GM23338 (cell line): Measurements from ENCODE around the gene MEGF10. TPM values are rescaled to one million over a fixed set of nuclear protein-coding genes. Genes with fewer than 3 reads are reported as not detected.

Source experiments
- ATAC-seq: fragments of 200-7000 bp; cut with Tn5 transposase; 3 replicates; pipeline ENCODE4 v1.9.1; 2020
- DNase-seq: peaks from one replicate; pipeline ENCODE4 v3.0.0-alpha.2; 2015; ENCODE audit warnings: low spot score
- H2AFZ ChIP-seq: fragments of 200-600 bp; sonication (generic); 2 replicates; pipeline ENCODE4 v1.8.0; 2016; ENCODE audit warnings: antibody characterized with exemption, mild to moderate bottlenecking, moderate library complexity
- H3F3A ChIP-seq: fragments of 200-600 bp; sonication (generic); replicated peaks from 2 replicates; pipeline ENCODE4 v1.8.0; 2017; ENCODE audit warnings: antibody characterized with exemption, mixed run types, low read depth
- H3K27ac ChIP-seq: fragments of 200-600 bp; sonication (generic); 2 replicates; pipeline ENCODE4 v1.6.1; 2016; ENCODE audit warnings: low read depth
- H3K27me3 ChIP-seq: fragments of 200-600 bp; sonication (generic); 2 replicates; pipeline ENCODE4 v1.8.0; 2016; ENCODE audit warnings: mild to moderate bottlenecking, mixed run types, moderate library complexity; ENCODE audit not compliant: insufficient read depth
- H3K36me3 ChIP-seq: fragments of 200-600 bp; sonication (generic); 2 replicates; pipeline ENCODE4 v1.8.0; 2016; ENCODE audit warnings: mild to moderate bottlenecking; ENCODE audit not compliant: insufficient read depth
- H3K4me1 ChIP-seq: fragments of 200-600 bp; sonication (generic); 2 replicates; pipeline ENCODE4 v1.8.0; 2016; ENCODE audit warnings: mild to moderate bottlenecking, moderate library complexity; ENCODE audit not compliant: insufficient read depth
- H3K4me2 ChIP-seq: fragments of 200-600 bp; sonication (generic); 2 replicates; pipeline ENCODE4 v1.7.1; 2017; ENCODE audit warnings: mixed run types
- H3K4me3 ChIP-seq: fragments of 200-600 bp; sonication (generic); 2 replicates; pipeline ENCODE4 v1.6.1; 2016; ENCODE audit warnings: mixed run types
- H3K79me2 ChIP-seq: fragments of 200-600 bp; sonication (generic); replicated peaks from 2 replicates; pipeline ENCODE4 v1.8.0; 2017; ENCODE audit warnings: mild to moderate bottlenecking; ENCODE audit not compliant: insufficient read depth
- H3K9me2 ChIP-seq: fragments of 200-600 bp; sonication (generic); 2 replicates; pipeline ENCODE4 v1.8.0; 2017; ENCODE audit not compliant: insufficient read depth
- H4K20me1 ChIP-seq: fragments of 200-600 bp; sonication (generic); replicated peaks from 2 replicates; pipeline ENCODE4 v1.8.0; 2017; ENCODE audit warnings: mild to moderate bottlenecking; ENCODE audit not compliant: insufficient read depth
- H3K27ac Mint-ChIP-seq: 2 replicates; pipeline ENCODE4 v1.8.0; 2020; ENCODE audit warnings: inconsistent platforms, mild to moderate bottlenecking, moderate library complexity, mixed read lengths
- H3K27me3 Mint-ChIP-seq: 3 replicates; pipeline ENCODE4 v1.8.0; 2022; ENCODE audit warnings: low read depth, mild to moderate bottlenecking, moderate library complexity, mixed read lengths, inconsistent platforms; ENCODE audit not compliant: insufficient read depth, poor library complexity
- H3K36me3 Mint-ChIP-seq: 3 replicates; pipeline ENCODE4 v1.8.0; 2021; ENCODE audit warnings: low read depth, mild to moderate bottlenecking, inconsistent platforms, moderate library complexity, mixed read lengths
- H3K4me1 Mint-ChIP-seq: 3 replicates; pipeline ENCODE4 v1.8.0; 2020; ENCODE audit warnings: mild to moderate bottlenecking, inconsistent platforms, mixed read lengths
- H3K4me3 Mint-ChIP-seq: 3 replicates; pipeline ENCODE4 v1.8.0; 2021; ENCODE audit warnings: moderate library complexity, mild to moderate bottlenecking, inconsistent platforms, mixed read lengths
- H3K9me3 Mint-ChIP-seq: 3 replicates; pipeline ENCODE4 v1.8.0; 2020; ENCODE audit warnings: moderate library complexity, mild to moderate bottlenecking, inconsistent platforms, mixed read lengths
- CREB1 ChIP-seq: fragments of 250-450 bp; sonication (Bioruptor Pico); IDR thresholded peaks from 2 replicates; pipeline ENCODE4 v1.5.0; 2020; ENCODE audit warnings: low read depth, mild to moderate bottlenecking, moderate library complexity
- EZH2 ChIP-seq: fragments of 200-600 bp; sonication (generic); IDR thresholded peaks from one replicate; pipeline ENCODE4 v1.8.0; 2017; ENCODE audit warnings: antibody characterized with exemption, mild to moderate bottlenecking, low read depth; ENCODE audit not compliant: unreplicated experiment
- EZH2phosphoT487 ChIP-seq: fragments of 200-600 bp; sonication (generic); IDR thresholded peaks from one replicate; pipeline ENCODE4 v1.8.1; 2018; ENCODE audit warnings: antibody characterized with exemption; ENCODE audit not compliant: unreplicated experiment
- JUNB ChIP-seq: IDR thresholded peaks from one replicate; pipeline ENCODE4 v1.6.1; 2016; ENCODE audit warnings: antibody characterized with exemption; ENCODE audit not compliant: unreplicated experiment
- NANOG ChIP-seq: IDR thresholded peaks from 2 replicates; pipeline ENCODE4 v1.6.1; 2016; ENCODE audit warnings: antibody characterized with exemption, borderline replicate concordance
- POLR2AphosphoS5 ChIP-seq: IDR thresholded peaks from 2 replicates; pipeline ENCODE4 v1.6.1; 2016; ENCODE audit warnings: antibody characterized with exemption, low read depth
- STAT1 ChIP-seq: IDR thresholded peaks from one replicate; pipeline ENCODE4 v1.6.1; 2016; ENCODE audit warnings: antibody characterized with exemption; ENCODE audit not compliant: unreplicated experiment
- ZNF114 ChIP-seq: fragments of 250-450 bp; sonication (Bioruptor Pico); IDR thresholded peaks from 2 replicates; pipeline ENCODE4 v1.5.0; 2020; ENCODE audit warnings: mild to moderate bottlenecking, moderate library complexity
- ZNF331 ChIP-seq: fragments of 250-450 bp; sonication (Bioruptor Pico); IDR thresholded peaks from 2 replicates; pipeline ENCODE4 v1.5.0; 2020; ENCODE audit warnings: low read depth, mild to moderate bottlenecking, moderate library complexity
- polyA plus RNA-seq: library from polyadenylated mRNA; unstranded; fragments of >200 nt; fragmentation: Nextera tagmentation; extraction: Ambion mirVana; gene quantifications from 2 replicates; pipeline ENCODE4 v1.2.1, GENCODE V29; 2016
- total RNA-seq: library from RNA; depleted of rRNA; stranded (reverse); fragments of >200 nt; shearing (Covaris generic); gene quantifications from 2 replicates; pipeline ENCODE4 v1.2.3, GENCODE V29; 2014
- TF ChIP-seq, protein P1 (sequence below): fragments of 250-450 bp; sonication (Bioruptor Pico); IDR thresholded peaks from 2 replicates; pipeline ENCODE4 v1.5.0; 2020; ENCODE audit warnings: mild to moderate bottlenecking, moderate library complexity
- TF ChIP-seq, protein P2 (sequence below): IDR thresholded peaks from 2 replicates; pipeline ENCODE4 v1.6.1; 2016; ENCODE audit warnings: antibody characterized with exemption
- TF ChIP-seq, protein P3 (sequence below), 2 experiments: fragments of 200-600 bp in 1 of 2; sonication (generic) in 1 of 2; conservative IDR thresholded peaks; 2 replicates each; pipeline versions ENCODE4 v1.5.1 to v1.6.1; 2016 to 2017; ENCODE audit warnings: antibody characterized with exemption in 2 of 2, low read depth in 2 of 2, mild to moderate bottlenecking in 2 of 2, moderate library complexity in 1 of 2
- TF ChIP-seq, protein P4 (sequence below): IDR thresholded peaks from one replicate; pipeline ENCODE4 v1.6.1; 2018; ENCODE audit warnings: antibody characterized with exemption; ENCODE audit not compliant: unreplicated experiment

MEGF10 gene
- total and polyA plus RNA-seq, 2 experiments from 2014 or later, result 4.5 to 28.3 TPM

DNA sequence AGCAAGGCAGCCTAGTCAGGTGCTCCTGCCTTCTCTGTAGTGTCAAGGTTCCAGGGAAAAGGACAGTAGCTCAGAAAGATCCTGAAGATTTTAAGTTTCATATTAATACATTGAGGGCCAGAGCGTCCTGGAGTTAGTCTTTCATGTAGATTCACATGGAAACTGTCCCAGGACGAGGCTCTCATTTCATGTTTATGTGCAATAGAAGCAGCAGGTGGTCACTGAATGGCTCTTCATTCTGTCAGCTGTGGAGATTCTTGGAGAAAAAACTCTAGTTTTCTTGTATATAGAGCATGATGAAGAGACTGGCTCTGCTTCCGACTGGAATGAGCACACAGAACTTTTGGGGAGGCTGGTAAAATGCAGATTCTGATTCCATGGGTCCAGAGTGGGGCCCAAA lies 54.3 kb downstream of the MEGF10 start:
- no peak for DNase-seq

More for the DNA sequence above, 54.3 kb downstream of the MEGF10 start:
- peaks cover 4% of the 10 kb centered on the region; the same call in 1 of the 2 replicates for H3K36me3 ChIP-seq
- H3K9me2 ChIP-seq, result no peaks in the 10 kb centered on the region
- no peak overlapping the region for H3K4me3 ChIP-seq
- no peaks in the 10 kb centered on the region for H3K79me2 ChIP-seq
- TF ChIP-seq, protein P1, sequence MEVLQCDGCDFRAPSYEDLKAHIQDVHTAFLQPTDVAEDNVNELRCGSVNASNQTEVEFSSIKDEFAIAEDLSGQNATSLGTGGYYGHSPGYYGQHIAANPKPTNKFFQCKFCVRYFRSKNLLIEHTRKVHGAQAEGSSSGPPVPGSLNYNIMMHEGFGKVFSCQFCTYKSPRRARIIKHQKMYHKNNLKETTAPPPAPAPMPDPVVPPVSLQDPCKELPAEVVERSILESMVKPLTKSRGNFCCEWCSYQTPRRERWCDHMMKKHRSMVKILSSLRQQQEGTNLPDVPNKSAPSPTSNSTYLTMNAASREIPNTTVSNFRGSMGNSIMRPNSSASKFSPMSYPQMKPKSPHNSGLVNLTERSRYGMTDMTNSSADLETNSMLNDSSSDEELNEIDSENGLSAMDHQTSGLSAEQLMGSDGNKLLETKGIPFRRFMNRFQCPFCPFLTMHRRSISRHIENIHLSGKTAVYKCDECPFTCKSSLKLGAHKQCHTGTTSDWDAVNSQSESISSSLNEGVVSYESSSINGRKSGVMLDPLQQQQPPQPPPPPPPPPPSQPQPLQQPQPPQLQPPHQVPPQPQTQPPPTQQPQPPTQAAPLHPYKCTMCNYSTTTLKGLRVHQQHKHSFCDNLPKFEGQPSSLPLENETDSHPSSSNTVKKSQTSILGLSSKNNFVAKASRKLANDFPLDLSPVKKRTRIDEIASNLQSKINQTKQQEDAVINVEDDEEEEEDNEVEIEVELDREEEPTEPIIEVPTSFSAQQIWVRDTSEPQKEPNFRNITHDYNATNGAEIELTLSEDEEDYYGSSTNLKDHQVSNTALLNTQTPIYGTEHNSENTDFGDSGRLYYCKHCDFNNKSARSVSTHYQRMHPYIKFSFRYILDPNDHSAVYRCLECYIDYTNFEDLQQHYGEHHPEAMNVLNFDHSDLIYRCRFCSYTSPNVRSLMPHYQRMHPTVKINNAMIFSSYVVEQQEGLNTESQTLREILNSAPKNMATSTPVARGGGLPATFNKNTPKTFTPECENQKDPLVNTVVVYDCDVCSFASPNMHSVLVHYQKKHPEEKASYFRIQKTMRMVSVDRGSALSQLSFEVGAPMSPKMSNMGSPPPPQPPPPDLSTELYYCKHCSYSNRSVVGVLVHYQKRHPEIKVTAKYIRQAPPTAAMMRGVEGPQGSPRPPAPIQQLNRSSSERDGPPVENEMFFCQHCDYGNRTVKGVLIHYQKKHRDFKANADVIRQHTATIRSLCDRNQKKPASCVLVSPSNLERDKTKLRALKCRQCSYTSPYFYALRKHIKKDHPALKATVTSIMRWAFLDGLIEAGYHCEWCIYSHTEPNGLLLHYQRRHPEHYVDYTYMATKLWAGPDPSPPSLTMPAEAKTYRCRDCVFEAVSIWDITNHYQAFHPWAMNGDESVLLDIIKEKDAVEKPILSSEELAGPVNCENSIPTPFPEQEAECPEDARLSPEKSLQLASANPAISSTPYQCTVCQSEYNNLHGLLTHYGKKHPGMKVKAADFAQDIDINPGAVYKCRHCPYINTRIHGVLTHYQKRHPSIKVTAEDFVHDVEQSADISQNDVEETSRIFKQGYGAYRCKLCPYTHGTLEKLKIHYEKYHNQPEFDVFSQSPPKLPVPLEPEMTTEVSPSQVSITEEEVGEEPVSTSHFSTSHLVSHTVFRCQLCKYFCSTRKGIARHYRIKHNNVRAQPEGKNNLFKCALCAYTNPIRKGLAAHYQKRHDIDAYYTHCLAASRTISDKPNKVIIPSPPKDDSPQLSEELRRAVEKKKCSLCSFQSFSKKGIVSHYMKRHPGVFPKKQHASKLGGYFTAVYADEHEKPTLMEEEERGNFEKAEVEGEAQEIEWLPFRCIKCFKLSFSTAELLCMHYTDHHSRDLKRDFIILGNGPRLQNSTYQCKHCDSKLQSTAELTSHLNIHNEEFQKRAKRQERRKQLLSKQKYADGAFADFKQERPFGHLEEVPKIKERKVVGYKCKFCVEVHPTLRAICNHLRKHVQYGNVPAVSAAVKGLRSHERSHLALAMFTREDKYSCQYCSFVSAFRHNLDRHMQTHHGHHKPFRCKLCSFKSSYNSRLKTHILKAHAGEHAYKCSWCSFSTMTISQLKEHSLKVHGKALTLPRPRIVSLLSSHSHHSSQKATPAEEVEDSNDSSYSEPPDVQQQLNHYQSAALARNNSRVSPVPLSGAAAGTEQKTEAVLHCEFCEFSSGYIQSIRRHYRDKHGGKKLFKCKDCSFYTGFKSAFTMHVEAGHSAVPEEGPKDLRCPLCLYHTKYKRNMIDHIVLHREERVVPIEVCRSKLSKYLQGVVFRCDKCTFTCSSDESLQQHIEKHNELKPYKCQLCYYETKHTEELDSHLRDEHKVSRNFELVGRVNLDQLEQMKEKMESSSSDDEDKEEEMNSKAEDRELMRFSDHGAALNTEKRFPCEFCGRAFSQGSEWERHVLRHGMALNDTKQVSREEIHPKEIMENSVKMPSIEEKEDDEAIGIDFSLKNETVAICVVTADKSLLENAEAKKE, result no peak
- TF ChIP-seq ZNF114 (CRISPR knock-in tag), result no peak
- no peak for TF ChIP-seq STAT1
- no peak for TF ChIP-seq EZH2
- no peak for TF ChIP-seq EZH2phosphoT487
- no peak for TF ChIP-seq CREB1 (CRISPR knock-in tag)
- TF ChIP-seq, protein P2, sequence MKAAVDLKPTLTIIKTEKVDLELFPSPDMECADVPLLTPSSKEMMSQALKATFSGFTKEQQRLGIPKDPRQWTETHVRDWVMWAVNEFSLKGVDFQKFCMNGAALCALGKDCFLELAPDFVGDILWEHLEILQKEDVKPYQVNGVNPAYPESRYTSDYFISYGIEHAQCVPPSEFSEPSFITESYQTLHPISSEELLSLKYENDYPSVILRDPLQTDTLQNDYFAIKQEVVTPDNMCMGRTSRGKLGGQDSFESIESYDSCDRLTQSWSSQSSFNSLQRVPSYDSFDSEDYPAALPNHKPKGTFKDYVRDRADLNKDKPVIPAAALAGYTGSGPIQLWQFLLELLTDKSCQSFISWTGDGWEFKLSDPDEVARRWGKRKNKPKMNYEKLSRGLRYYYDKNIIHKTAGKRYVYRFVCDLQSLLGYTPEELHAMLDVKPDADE, result no peak
- no peak for TF ChIP-seq NANOG
- no peak for TF ChIP-seq POLR2AphosphoS5
- TF ChIP-seq JUNB, result no peak
- no peak for TF ChIP-seq ZNF331 (CRISPR knock-in tag)
- TF ChIP-seq, protein P3, sequence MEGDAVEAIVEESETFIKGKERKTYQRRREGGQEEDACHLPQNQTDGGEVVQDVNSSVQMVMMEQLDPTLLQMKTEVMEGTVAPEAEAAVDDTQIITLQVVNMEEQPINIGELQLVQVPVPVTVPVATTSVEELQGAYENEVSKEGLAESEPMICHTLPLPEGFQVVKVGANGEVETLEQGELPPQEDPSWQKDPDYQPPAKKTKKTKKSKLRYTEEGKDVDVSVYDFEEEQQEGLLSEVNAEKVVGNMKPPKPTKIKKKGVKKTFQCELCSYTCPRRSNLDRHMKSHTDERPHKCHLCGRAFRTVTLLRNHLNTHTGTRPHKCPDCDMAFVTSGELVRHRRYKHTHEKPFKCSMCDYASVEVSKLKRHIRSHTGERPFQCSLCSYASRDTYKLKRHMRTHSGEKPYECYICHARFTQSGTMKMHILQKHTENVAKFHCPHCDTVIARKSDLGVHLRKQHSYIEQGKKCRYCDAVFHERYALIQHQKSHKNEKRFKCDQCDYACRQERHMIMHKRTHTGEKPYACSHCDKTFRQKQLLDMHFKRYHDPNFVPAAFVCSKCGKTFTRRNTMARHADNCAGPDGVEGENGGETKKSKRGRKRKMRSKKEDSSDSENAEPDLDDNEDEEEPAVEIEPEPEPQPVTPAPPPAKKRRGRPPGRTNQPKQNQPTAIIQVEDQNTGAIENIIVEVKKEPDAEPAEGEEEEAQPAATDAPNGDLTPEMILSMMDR (conservative IDR thresholded peaks at IDR 0.05; ENCODE audit: low read depth in 2 of 2), result no peak
- TF ChIP-seq, protein P4, sequence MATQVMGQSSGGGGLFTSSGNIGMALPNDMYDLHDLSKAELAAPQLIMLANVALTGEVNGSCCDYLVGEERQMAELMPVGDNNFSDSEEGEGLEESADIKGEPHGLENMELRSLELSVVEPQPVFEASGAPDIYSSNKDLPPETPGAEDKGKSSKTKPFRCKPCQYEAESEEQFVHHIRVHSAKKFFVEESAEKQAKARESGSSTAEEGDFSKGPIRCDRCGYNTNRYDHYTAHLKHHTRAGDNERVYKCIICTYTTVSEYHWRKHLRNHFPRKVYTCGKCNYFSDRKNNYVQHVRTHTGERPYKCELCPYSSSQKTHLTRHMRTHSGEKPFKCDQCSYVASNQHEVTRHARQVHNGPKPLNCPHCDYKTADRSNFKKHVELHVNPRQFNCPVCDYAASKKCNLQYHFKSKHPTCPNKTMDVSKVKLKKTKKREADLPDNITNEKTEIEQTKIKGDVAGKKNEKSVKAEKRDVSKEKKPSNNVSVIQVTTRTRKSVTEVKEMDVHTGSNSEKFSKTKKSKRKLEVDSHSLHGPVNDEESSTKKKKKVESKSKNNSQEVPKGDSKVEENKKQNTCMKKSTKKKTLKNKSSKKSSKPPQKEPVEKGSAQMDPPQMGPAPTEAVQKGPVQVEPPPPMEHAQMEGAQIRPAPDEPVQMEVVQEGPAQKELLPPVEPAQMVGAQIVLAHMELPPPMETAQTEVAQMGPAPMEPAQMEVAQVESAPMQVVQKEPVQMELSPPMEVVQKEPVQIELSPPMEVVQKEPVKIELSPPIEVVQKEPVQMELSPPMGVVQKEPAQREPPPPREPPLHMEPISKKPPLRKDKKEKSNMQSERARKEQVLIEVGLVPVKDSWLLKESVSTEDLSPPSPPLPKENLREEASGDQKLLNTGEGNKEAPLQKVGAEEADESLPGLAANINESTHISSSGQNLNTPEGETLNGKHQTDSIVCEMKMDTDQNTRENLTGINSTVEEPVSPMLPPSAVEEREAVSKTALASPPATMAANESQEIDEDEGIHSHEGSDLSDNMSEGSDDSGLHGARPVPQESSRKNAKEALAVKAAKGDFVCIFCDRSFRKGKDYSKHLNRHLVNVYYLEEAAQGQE, result no peak
- no peak for ATAC-seq
- H4K20me1 ChIP-seq, result no peaks in the 10 kb centered on the region
- Mint-ChIP-seq H3K9me3 (no peaks in the 10 kb centered on the region; the same call in 2 of the 3 replicates), H3K27me3 (no peaks in the 10 kb centered on the region), H3K4me3 (no peak overlapping the region), H3K27ac (no peak overlapping the region), H3K36me3 (peaks cover 51% of the 10 kb centered on the region), H3K4me1 (peaks cover 29% of the 10 kb centered on the region)
- no peaks in the 10 kb centered on the region for H3K27me3 ChIP-seq
- H3K4me2 ChIP-seq, result no peak overlapping the region
- no peaks in the 10 kb centered on the region for H3F3A ChIP-seq
- H3K27ac ChIP-seq, result no peak overlapping the region
- H3K4me1 ChIP-seq, result peaks cover 13% of the 10 kb centered on the region
- no peak overlapping the region for H2AFZ ChIP-seq
